ENCODE results near the gene EMX1.

DNA sequence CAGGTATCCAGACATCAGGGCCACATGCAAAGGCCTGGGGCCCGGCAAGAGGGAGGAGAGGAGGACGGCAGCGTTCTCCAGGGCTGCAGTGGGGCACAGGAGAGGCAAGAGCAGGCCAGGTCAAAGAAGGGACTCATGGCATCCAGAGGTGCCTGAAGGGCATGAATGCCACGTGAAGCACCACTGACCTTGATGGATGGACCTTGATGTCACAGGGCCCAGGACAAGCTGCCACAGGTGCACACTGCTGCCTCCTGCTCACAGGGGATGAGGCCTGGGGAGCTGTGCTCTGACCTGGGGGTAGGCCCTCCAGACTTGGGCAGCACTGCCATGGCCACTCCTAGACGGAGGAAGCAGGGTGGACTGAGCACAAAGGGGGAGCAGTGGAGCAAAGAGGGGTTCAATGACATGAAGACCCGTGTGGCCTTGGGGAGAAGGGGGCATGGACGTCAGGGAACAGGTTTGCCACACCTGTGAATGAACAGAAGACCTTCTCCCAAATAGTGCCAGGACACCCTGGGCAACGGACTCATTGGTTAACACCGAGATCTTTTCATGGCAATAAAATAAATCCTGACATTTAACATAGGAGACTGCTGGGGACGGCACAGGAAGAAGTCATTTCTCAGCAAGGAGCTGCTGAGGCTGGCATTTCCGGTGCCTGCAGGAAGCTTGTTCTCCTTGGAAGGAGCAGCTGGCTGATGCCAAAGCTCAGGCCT lies 65.6 kb downstream of the EMX1 start:
- TF ChIP-seq TOE1 (CRISPR knock-in tag; IDR thresholded peaks at IDR 0.05) (no peak), CHD2 (IDR thresholded peaks at IDR 0.05; ENCODE audit: low read depth, low read length) (no peak), HNRNPK (IDR thresholded peaks at IDR 0.05; ENCODE audit: low read depth, low read length, poor library complexity, severe bottlenecking) (no peak), MTA3 (CRISPR knock-in tag; IDR thresholded peaks at IDR 0.05) (no peak), EZH2 (conservative IDR thresholded peaks at IDR 0.05; ENCODE audit: low read depth, low read length) (no peak), ZBTB8A (CRISPR knock-in tag; IDR thresholded peaks at IDR 0.05; ENCODE audit: borderline replicate concordance, low read depth) (no peak), BATF2 (CRISPR knock-in tag; IDR thresholded peaks at IDR 0.05) (no peak), KMT2B (CRISPR knock-in tag; IDR thresholded peaks at IDR 0.05) (no peak)
- TF ChIP-seq, protein P1, sequence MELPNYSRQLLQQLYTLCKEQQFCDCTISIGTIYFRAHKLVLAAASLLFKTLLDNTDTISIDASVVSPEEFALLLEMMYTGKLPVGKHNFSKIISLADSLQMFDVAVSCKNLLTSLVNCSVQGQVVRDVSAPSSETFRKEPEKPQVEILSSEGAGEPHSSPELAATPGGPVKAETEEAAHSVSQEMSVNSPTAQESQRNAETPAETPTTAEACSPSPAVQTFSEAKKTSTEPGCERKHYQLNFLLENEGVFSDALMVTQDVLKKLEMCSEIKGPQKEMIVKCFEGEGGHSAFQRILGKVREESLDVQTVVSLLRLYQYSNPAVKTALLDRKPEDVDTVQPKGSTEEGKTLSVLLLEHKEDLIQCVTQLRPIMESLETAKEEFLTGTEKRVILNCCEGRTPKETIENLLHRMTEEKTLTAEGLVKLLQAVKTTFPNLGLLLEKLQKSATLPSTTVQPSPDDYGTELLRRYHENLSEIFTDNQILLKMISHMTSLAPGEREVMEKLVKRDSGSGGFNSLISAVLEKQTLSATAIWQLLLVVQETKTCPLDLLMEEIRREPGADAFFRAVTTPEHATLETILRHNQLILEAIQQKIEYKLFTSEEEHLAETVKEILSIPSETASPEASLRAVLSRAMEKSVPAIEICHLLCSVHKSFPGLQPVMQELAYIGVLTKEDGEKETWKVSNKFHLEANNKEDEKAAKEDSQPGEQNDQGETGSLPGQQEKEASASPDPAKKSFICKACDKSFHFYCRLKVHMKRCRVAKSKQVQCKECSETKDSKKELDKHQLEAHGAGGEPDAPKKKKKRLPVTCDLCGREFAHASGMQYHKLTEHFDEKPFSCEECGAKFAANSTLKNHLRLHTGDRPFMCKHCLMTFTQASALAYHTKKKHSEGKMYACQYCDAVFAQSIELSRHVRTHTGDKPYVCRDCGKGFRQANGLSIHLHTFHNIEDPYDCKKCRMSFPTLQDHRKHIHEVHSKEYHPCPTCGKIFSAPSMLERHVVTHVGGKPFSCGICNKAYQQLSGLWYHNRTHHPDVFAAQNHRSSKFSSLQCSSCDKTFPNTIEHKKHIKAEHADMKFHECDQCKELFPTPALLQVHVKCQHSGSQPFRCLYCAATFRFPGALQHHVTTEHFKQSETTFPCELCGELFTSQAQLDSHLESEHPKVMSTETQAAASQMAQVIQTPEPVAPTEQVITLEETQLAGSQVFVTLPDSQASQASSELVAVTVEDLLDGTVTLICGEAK (IDR thresholded peaks at IDR 0.05): no peak
- TF ChIP-seq, protein P1 (CRISPR knock-in tag; IDR thresholded peaks at IDR 0.05): no peak

Measured in HepG2 (cell line).